ENCODE results near the gene DHRS3. TPM values are rescaled to one million over a fixed set of nuclear protein-coding genes. Genes with fewer than 3 reads are reported as not detected.

DHRS3 gene
- total and polyA plus RNA-seq, 2 donors (not counting 3 experiments of a cell fraction or from before 2014, with no cell fraction given): 54.3 to 75.2 TPM

- no peaks in the 10 kb centered on the region for H3K36me3 ChIP-seq (ENCODE audit: control insufficient read depth in 2 of 2, extremely low read depth in 1 of 2, insufficient read depth in 2 of 2, low read length in 2 of 2)
- FAIRE-seq: no peak
- H3K27ac ChIP-seq (ENCODE audit: insufficient read depth, low read depth, low read length): no peak overlapping the region
- no peaks in the 10 kb centered on the region for H3K27me3 ChIP-seq (ENCODE audit: control insufficient read depth in 2 of 2, insufficient read depth in 2 of 2, low read length in 2 of 2)
- intact Hi-C loops (cut with micrococcal nuclease) (loop anchor here (1.0 to 5.0 kb wide), 2 partner anchors 55 to 64 kb away; no protein-coding TSS in a partner anchor), dilution Hi-C loops (cut with MboI; ENCODE audit: extremely low pct_ligation_motif_present, low sequenced_read_pairs) (no loop called here)
- H2AFZ ChIP-seq (ENCODE audit: low read depth, low read length): no peak overlapping the region
- H3K79me2 ChIP-seq (ENCODE audit: control insufficient read depth, insufficient read depth, low read length): no peaks in the 10 kb centered on the region
- no peak for TF ChIP-seq MYC (IDR thresholded peaks at IDR 0.05; ENCODE audit: low read depth, low read length)
- no peak for TF ChIP-seq GATA2 (IDR thresholded peaks at IDR 0.05; ENCODE audit: insufficient read depth, insufficient read length, low read depth, low read length)
- TF ChIP-seq CTCF (IDR thresholded peaks at IDR 0.05; ENCODE audit: extremely low read depth in 1 of 2, insufficient read depth in 1 of 2, low read depth in 1 of 2, low read length in 2 of 2): no peak
- TF ChIP-seq MAX (IDR thresholded peaks at IDR 0.05; ENCODE audit: insufficient read depth, insufficient read length): no peak
- no peak for TF ChIP-seq POLR2AphosphoS5 (IDR thresholded peaks at IDR 0.05; ENCODE audit: insufficient read depth, low read depth, low read length)
- TF ChIP-seq FOS (IDR thresholded peaks at IDR 0.05; ENCODE audit: borderline replicate concordance, insufficient read depth, low read length): no peak
- TF ChIP-seq JUN (IDR thresholded peaks at IDR 0.05; ENCODE audit: borderline replicate concordance, insufficient read depth, insufficient read length, low read depth): no peak
- TF ChIP-seq EZH2 (IDR thresholded peaks at IDR 0.05; ENCODE audit: borderline replicate concordance, low read depth, low read length, severe bottlenecking): no peak
- no peak for TF ChIP-seq POLR2A (IDR thresholded peaks at IDR 0.05; ENCODE audit: low read depth, low read length)
- H4K20me1 ChIP-seq (replicated peaks; ENCODE audit: control insufficient read depth, extremely low read depth, insufficient read depth, low read length): no peaks in the 10 kb centered on the region
- ChIA-PET POLR2A (no interaction called here), CTCF (interaction anchor here (1.6 to 3.3 kb wide), 2 partner anchors 77 to 87 kb away, joined by 3 to 15 read pairs; partner anchors contain the start of gene DHRS3)
- no peak for DNase-seq (ENCODE audit: low read depth, low spot score)
- peaks cover 24% of the 10 kb centered on the region for H3K4me1 ChIP-seq (ENCODE audit: control insufficient read depth, extremely low read depth, insufficient read depth, low read length)
- H3K9ac ChIP-seq (replicated peaks; ENCODE audit: extremely low read depth, insufficient read depth, low read length): no peak overlapping the region
- no peak overlapping the region for H3K4me2 ChIP-seq (ENCODE audit: insufficient read depth, low read length)
- H3K4me3 ChIP-seq (replicated peaks in 1 of 3; ENCODE audit: insufficient read depth in 1 of 3, low read depth in 1 of 3, low read length in 3 of 3): no peak overlapping the region
- no TSS peak for BruUV-seq (replicated peaks)
- no peaks in the 10 kb centered on the region for H3K9me3 ChIP-seq (replicated peaks; ENCODE audit: control insufficient read depth, insufficient read depth, low read length)
- no peaks in the 10 kb centered on the region for H3K9me1 ChIP-seq (replicated peaks; ENCODE audit: control insufficient read depth, extremely low read depth, insufficient read depth, low read length)
Observed at GRCh38 chr1:12542138-12542465, 75.9 kb downstream of the DHRS3 start.
